Testis (tissue), 2 donors: ENCODE data around the gene C1QTNF9B.

Experiments used
- CTCF ChIP-seq, 3 experiments: fragments of 450-650 bp in 2 of 3; fragments of 200-600 bp in 1 of 3; sonication (generic) in 1 of 3; IDR thresholded peaks; one replicate each; pipeline ENCODE4 v1.5.1; 2016 to 2019; ENCODE audit warnings: antibody characterized with exemption in 3 of 3, mild to moderate bottlenecking in 2 of 3, moderate library complexity in 1 of 3
- POLR2A ChIP-seq: fragments of 450-650 bp; IDR thresholded peaks from one replicate; pipeline ENCODE4 v1.6.1; 2017; ENCODE audit warnings: antibody characterized with exemption, mild to moderate bottlenecking, moderate library complexity

- TF ChIP-seq CTCF (IDR thresholded peaks at IDR 0.05) (no peak), POLR2A (no peak)
Observed at GRCh38 chr13:23883255-23883654, 14.0 kb downstream of the C1QTNF9B start.
